ENCODE data around the gene PHF21B. TPM values are rescaled to one million over a fixed set of nuclear protein-coding genes. Genes with fewer than 3 reads are reported as not detected.

The PHF21B gene
- total RNA-seq, 1 donor from 2014 or later = 0.21 TPM

GRCh38 chr22:45008186-45008681, 1.6 kb downstream of the PHF21B start:
- Mint-ChIP-seq H3K27ac (no peak overlapping the region), H3K27me3 (ENCODE audit: insufficient read depth) (peaks cover 52% of the 10 kb centered on the region), H3K4me3 (no peak overlapping the region), H3K4me1 (ENCODE audit: low read depth) (peaks cover 12% of the 10 kb centered on the region), H3K36me3 (ENCODE audit: low read depth) (peaks cover 3% of the 10 kb centered on the region), H3K9me3 (no peaks in the 10 kb centered on the region)
- DNase-seq (ENCODE audit: low spot score) = no peak
- intact Hi-C loops (cut with micrococcal nuclease) = no loop called here

DNA sequence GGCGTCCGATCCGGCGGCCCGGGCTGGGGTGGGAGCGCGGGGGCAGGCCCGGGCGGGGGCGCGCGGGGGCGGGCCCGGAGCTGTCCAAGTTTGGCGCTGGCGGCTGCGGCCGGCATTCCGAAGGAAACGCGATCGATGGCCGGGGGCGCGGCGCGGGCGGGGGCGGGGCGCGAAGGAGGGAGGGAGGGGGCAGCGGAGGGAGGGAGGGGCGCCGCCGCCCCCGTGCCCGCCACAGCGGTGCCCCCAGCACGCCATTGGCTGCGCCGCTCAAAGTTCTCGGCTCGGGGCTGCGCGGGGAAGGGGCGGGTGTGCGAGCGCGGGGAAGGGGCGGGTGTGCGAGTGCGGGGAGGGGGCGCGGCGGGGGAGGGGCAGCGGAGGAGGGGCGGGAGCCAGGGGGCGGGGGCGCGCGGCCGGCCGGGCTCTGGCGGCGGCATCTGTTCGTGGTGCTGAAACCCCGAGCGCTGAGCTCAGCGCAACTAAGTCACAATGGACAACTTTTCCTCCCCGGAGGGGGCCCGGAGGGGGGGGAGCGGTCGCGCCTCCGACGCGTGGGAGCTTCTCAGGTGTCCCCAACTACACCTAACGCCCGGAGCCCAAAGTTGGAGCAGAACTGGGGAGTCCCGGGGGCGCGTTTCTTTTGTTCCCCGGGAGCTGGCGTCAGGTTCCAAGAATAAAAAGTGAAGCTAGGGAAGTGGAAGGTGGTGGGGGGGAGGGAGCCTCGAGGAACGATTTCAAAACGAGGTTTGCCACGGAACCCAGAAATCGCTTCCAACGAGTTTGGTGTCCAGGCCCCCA, 2.2 kb downstream of the PHF21B start:
- intact Hi-C loops (cut with micrococcal nuclease) = no loop called here
- H3K4me1 Mint-ChIP-seq (ENCODE audit: low read depth) = peaks cover 12% of the 10 kb centered on the region
- peaks cover 48% of the 10 kb centered on the region for H3K27me3 Mint-ChIP-seq (ENCODE audit: insufficient read depth)
- no peaks in the 10 kb centered on the region for H3K9me3 Mint-ChIP-seq
- no peak overlapping the region for H3K4me3 Mint-ChIP-seq
- peaks cover 3% of the 10 kb centered on the region for H3K36me3 Mint-ChIP-seq (ENCODE audit: low read depth)
- no peak for DNase-seq (ENCODE audit: low spot score)
- H3K27ac Mint-ChIP-seq = no peak overlapping the region

- intact Hi-C loops (cut with micrococcal nuclease) = no loop called here
- no peak overlapping the region for H3K4me3 Mint-ChIP-seq
- no peak for DNase-seq (ENCODE audit: low spot score)
These were observed 2.8 kb downstream of the PHF21B start for GRCh38 chr22:45006964-45007390.

DNA sequence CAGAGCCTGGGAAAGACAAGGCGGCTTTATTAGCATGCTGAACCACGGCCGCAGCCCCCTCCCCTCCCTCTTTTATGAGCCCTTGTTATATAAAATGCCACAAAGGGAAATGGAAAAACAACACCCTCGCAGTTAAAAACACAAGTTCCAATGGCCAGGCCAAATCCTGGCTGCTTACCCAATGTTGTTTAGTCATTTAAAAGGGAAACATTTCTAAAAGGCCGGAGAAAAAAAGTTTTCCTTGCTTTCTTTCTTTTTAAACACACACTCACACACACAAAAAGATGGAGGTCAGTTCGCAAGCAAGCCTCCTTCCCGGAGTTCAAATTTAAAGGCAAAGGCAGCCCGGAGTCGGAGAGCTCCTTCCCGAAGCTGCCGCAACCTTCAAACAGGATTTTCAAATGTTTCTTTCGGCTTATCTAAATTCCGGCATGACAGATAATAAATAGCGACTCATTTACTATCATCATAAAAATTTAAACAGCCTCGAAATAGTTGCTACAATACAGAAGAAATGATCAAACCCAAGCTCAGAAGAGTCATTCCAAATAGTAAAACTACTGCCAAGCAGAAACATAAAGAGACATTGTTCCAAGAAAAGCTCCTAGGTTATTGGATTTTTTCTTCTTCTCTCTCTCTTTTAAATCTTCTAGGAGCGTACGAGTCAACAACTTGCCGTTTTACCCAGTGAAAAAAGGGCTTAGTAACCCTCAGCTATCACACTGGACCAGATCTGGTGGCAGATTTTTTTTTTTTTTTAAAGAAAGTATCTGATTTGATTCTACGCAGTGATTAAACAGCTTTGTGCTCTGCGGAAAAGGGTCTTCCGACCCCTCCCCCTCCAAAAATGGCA, 3.5 kb downstream of the PHF21B start:
- Mint-ChIP-seq H3K9me3 (no peaks in the 10 kb centered on the region), H3K36me3 (ENCODE audit: low read depth) (peaks cover 3% of the 10 kb centered on the region), H3K27ac (peak overlapping the region; percentile 40), H3K27me3 (ENCODE audit: insufficient read depth) (peaks cover 37% of the 10 kb centered on the region), H3K4me1 (ENCODE audit: low read depth) (peaks cover 12% of the 10 kb centered on the region), H3K4me3 (no peak overlapping the region)
- DNase-seq (ENCODE audit: low spot score) = no peak
- intact Hi-C loops (cut with micrococcal nuclease) = no loop called here

More at GRCh38 chr22:45006964-45007390, 2.8 kb downstream of the PHF21B start:
- Mint-ChIP-seq H3K36me3 (ENCODE audit: low read depth) (peaks cover 3% of the 10 kb centered on the region), H3K4me1 (ENCODE audit: low read depth) (peaks cover 12% of the 10 kb centered on the region), H3K27me3 (ENCODE audit: insufficient read depth) (peaks cover 41% of the 10 kb centered on the region), H3K27ac (no peak overlapping the region), H3K9me3 (no peaks in the 10 kb centered on the region)

DNA sequence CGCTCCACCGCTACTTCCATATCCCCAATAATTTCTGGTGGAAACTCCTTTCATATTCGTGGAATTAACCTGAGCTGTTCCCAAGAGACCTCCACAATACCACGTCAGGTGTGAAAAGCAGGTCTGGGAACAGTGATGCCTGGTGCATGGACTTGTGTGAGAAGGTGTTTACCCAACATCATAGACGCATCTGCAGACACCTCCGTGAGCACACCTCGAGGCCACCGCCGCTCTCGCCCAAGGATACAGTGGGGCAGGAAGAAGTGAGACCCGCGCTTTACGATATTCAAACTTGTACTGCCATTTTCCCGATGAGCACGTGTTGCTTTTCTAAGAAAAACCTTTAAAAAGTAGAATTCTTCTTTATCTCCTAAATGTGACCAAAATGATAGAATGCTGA, 8.2 kb downstream of the PHF21B start:
- H3K36me3 Mint-ChIP-seq (ENCODE audit: low read depth) = no peaks in the 10 kb centered on the region
- H3K27me3 Mint-ChIP-seq (ENCODE audit: insufficient read depth) = peaks cover 23% of the 10 kb centered on the region
- H3K4me1 Mint-ChIP-seq (ENCODE audit: low read depth) = peaks cover 6% of the 10 kb centered on the region
- H3K9me3 Mint-ChIP-seq = no peaks in the 10 kb centered on the region
- no peak overlapping the region for H3K27ac Mint-ChIP-seq
- DNase-seq (ENCODE audit: low spot score) = no peak
- intact Hi-C loops (cut with micrococcal nuclease) = no loop called here
- no peak overlapping the region for H3K4me3 Mint-ChIP-seq

DNA sequence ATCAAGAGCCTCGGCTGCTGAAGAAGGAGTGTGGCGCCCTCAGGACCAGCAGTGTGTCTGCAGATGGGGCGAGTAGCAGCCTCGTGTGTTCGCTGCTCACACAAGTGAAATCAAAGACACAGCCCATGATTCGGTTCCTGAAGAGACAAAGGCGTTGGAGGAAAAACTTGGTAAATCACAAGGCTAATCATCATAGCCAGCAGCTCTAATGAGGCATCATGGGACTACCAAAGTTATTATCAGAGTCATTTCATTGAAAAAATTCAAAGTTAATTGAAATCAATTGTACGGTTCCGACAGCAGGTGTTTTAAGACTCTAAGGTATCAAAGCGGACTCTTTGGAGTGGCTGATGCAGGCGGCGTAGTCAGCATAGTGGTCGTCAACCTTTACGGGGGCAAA, 9.5 kb downstream of the PHF21B start:
- H3K4me1 Mint-ChIP-seq (ENCODE audit: low read depth) = no peaks in the 10 kb centered on the region
- H3K27ac Mint-ChIP-seq = no peak overlapping the region
- no peaks in the 10 kb centered on the region for H3K9me3 Mint-ChIP-seq
- no peak overlapping the region for H3K4me3 Mint-ChIP-seq
- H3K36me3 Mint-ChIP-seq (ENCODE audit: low read depth) = no peaks in the 10 kb centered on the region
- peaks cover 10% of the 10 kb centered on the region for H3K27me3 Mint-ChIP-seq (ENCODE audit: insufficient read depth)
- DNase-seq (ENCODE audit: low spot score) = no peak
- intact Hi-C loops (cut with micrococcal nuclease) = no loop called here

GRCh38 chr22:44999687-45000086, 10.1 kb downstream of the PHF21B start:
- DNase-seq (ENCODE audit: low spot score) = no peak
- Mint-ChIP-seq H3K36me3 (ENCODE audit: low read depth) (no peaks in the 10 kb centered on the region), H3K9me3 (no peaks in the 10 kb centered on the region), H3K27me3 (ENCODE audit: insufficient read depth) (peaks cover 5% of the 10 kb centered on the region), H3K27ac (no peak overlapping the region), H3K4me1 (ENCODE audit: low read depth) (no peaks in the 10 kb centered on the region), H3K4me3 (no peak overlapping the region)
- intact Hi-C loops (cut with micrococcal nuclease) = no loop called here

- Mint-ChIP-seq H3K4me1 (ENCODE audit: low read depth) (no peaks in the 10 kb centered on the region), H3K27ac (no peak overlapping the region), H3K4me3 (no peak overlapping the region), H3K9me3 (no peaks in the 10 kb centered on the region), H3K27me3 (ENCODE audit: insufficient read depth) (peaks cover 2% of the 10 kb centered on the region), H3K36me3 (ENCODE audit: low read depth) (no peaks in the 10 kb centered on the region)
- intact Hi-C loops (cut with micrococcal nuclease) = no loop called here
- no peak for DNase-seq (ENCODE audit: low spot score)
These were observed 10.6 kb downstream of the PHF21B start for GRCh38 chr22:44999231-44999630.

DNA sequence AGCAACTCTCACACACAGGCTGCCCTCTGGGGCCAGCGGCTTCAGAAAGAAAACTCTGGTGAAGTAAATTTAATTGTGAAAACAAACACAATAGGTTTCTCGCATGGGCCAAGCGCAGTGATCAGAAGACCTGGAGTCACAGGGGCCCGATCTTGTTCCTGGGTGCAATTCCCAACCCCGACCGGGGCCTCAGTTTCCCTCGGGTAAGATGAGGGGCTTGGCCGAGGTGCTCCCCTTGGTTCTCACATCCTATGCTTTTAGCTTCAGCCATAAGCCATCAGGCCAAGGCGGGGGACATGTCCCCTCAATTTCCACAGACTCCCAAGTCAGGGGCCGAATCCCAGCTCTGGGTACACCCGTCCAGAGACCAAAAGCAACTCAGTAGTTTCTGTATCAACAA, 11.5 kb downstream of the PHF21B start:
- Mint-ChIP-seq H3K36me3 (ENCODE audit: low read depth) (no peaks in the 10 kb centered on the region), H3K4me3 (no peak overlapping the region), H3K9me3 (no peaks in the 10 kb centered on the region), H3K27me3 (ENCODE audit: insufficient read depth) (no peaks in the 10 kb centered on the region), H3K27ac (no peak overlapping the region), H3K4me1 (ENCODE audit: low read depth) (no peaks in the 10 kb centered on the region)
- DNase-seq (ENCODE audit: low spot score) = no peak
- intact Hi-C loops (cut with micrococcal nuclease) = no loop called here

- H3K9me3 Mint-ChIP-seq = no peaks in the 10 kb centered on the region
- DNase-seq (ENCODE audit: low spot score) = no peak
These were observed 12.7 kb downstream of the PHF21B start for GRCh38 chr22:44997060-44997459.

GRCh38 chr22:44996648-44997047, 13.2 kb downstream of the PHF21B start:
- DNase-seq (ENCODE audit: low spot score) = no peak
- no peaks in the 10 kb centered on the region for H3K36me3 Mint-ChIP-seq (ENCODE audit: low read depth)
- intact Hi-C loops (cut with micrococcal nuclease) = no loop called here
- no peaks in the 10 kb centered on the region for H3K27me3 Mint-ChIP-seq (ENCODE audit: insufficient read depth)
- H3K4me3 Mint-ChIP-seq = no peak overlapping the region
- H3K9me3 Mint-ChIP-seq = no peaks in the 10 kb centered on the region
- H3K4me1 Mint-ChIP-seq (ENCODE audit: low read depth) = no peaks in the 10 kb centered on the region
- H3K27ac Mint-ChIP-seq = no peak overlapping the region

More at GRCh38 chr22:44997060-44997459, 12.7 kb downstream of the PHF21B start:
- Mint-ChIP-seq H3K27me3 (ENCODE audit: insufficient read depth) (no peaks in the 10 kb centered on the region), H3K4me3 (no peak overlapping the region), H3K36me3 (ENCODE audit: low read depth) (no peaks in the 10 kb centered on the region), H3K4me1 (ENCODE audit: low read depth) (no peaks in the 10 kb centered on the region), H3K27ac (no peak overlapping the region)
- intact Hi-C loops (cut with micrococcal nuclease) = no loop called here

- intact Hi-C loops (cut with micrococcal nuclease) = no loop called here
These were observed 13.7 kb downstream of the PHF21B start for GRCh38 chr22:44996120-44996519.

GRCh38 chr22:44995715-44996114, 14.1 kb downstream of the PHF21B start:
- Mint-ChIP-seq H3K4me3 (no peak overlapping the region), H3K36me3 (ENCODE audit: low read depth) (no peaks in the 10 kb centered on the region), H3K27ac (no peak overlapping the region), H3K27me3 (ENCODE audit: insufficient read depth) (no peaks in the 10 kb centered on the region), H3K4me1 (ENCODE audit: low read depth) (no peaks in the 10 kb centered on the region), H3K9me3 (no peaks in the 10 kb centered on the region)
- intact Hi-C loops (cut with micrococcal nuclease) = no loop called here
- no peak for DNase-seq (ENCODE audit: low spot score)

More at GRCh38 chr22:44996120-44996519, 13.7 kb downstream of the PHF21B start:
- no peak overlapping the region for H3K27ac Mint-ChIP-seq
- no peaks in the 10 kb centered on the region for H3K9me3 Mint-ChIP-seq
- H3K36me3 Mint-ChIP-seq (ENCODE audit: low read depth) = no peaks in the 10 kb centered on the region
- no peaks in the 10 kb centered on the region for H3K4me1 Mint-ChIP-seq (ENCODE audit: low read depth)
- no peak for DNase-seq (ENCODE audit: low spot score)
- no peak overlapping the region for H3K4me3 Mint-ChIP-seq
- no peaks in the 10 kb centered on the region for H3K27me3 Mint-ChIP-seq (ENCODE audit: insufficient read depth)

All from activated T-helper 1 cell treated with anti-CD3 and anti-CD28 coated beads, Interleukin-12 subunit alpha, Interleukin-12 subunit beta, Interleukin-2, Interleukin-4 antibody, amounts not matched to agents 30 ng/mL and 10 ng/mL and 1 ng/mL, durations not matched to agents 14 hours and 24 hours and 36 hours (primary cell).